Natural killer cell (primary cell): Measurements from ENCODE around the gene SPOCK1. TPM values are rescaled to one million over a fixed set of nuclear protein-coding genes. Genes with fewer than 3 reads are reported as not detected.

Experiments
- ATAC-seq, 3 donors: fragments of 150-1000 bp in 2 of 3; fragments of 200-7000 bp in 1 of 3; cut with Tn5 transposase; 1 replicate in 1 of 3; 2 replicates in 2 of 3; pipeline ENCODE4 v1.10.0; 2021; ENCODE audit warnings: mild to moderate bottlenecking in 2 of 3, moderate library complexity in 2 of 3
- DNase-seq, 2 donors: peaks; one replicate each; pipeline versions ENCODE4 v3.0.0 to v3.0.0-alpha.2; 2013 to 2021; ENCODE audit warnings: mixed read lengths in 1 of 2
- H3K27ac ChIP-seq: one replicate; pipeline ENCODE4 v1.5.1; 2013; ENCODE audit warnings: mild to moderate bottlenecking, low read length
- H3K27me3 ChIP-seq: one replicate; pipeline ENCODE4 v1.6.1; 2013; ENCODE audit warnings: low read length; ENCODE audit not compliant: control insufficient read depth, insufficient read depth
- H3K36me3 ChIP-seq: one replicate; pipeline ENCODE4 v1.6.1; 2013; ENCODE audit warnings: low read length; ENCODE audit not compliant: control insufficient read depth, insufficient read depth
- H3K4me1 ChIP-seq: one replicate; pipeline ENCODE4 v1.6.1; 2013; ENCODE audit warnings: low read length; ENCODE audit not compliant: control insufficient read depth, insufficient read depth
- H3K4me3 ChIP-seq: one replicate; pipeline ENCODE4 v1.5.1; 2013; ENCODE audit warnings: low read length
- H3K9me3 ChIP-seq: one replicate; pipeline ENCODE4 v1.6.1; 2013; ENCODE audit warnings: low read length; ENCODE audit not compliant: control insufficient read depth, insufficient read depth
- H3K27ac Mint-ChIP-seq, 2 donors: one replicate each; pipeline ENCODE4 v1.8.0; 2022; ENCODE audit warnings: mild to moderate bottlenecking in 2 of 2, mixed read lengths in 2 of 2, moderate library complexity in 1 of 2
- H3K27me3 Mint-ChIP-seq, 2 donors: one replicate each; pipeline ENCODE4 v1.8.0; 2022; ENCODE audit warnings: low read depth in 2 of 2, mixed read lengths in 2 of 2
- H3K36me3 Mint-ChIP-seq: one replicate; pipeline ENCODE4 v1.8.0; 2022; ENCODE audit warnings: mixed read lengths
- H3K4me1 Mint-ChIP-seq, 2 donors: one replicate each; pipeline ENCODE4 v1.8.0; 2022; ENCODE audit warnings: mixed read lengths in 2 of 2
- H3K4me3 Mint-ChIP-seq: one replicate; pipeline ENCODE4 v1.8.0; 2022; ENCODE audit warnings: mild to moderate bottlenecking, moderate library complexity, mixed read lengths
- H3K9me3 Mint-ChIP-seq, 2 donors: one replicate each; pipeline ENCODE4 v1.8.0; 2022; ENCODE audit warnings: mixed read lengths in 2 of 2
- WGBS: methylation state at CpG from one replicate; pipeline ENCODE4 v1.1.7; 2013; ENCODE audit warnings: missing lambda C conversion rate; ENCODE audit not compliant: insufficient coverage; 5-methylcytosine and 5-hydroxymethylcytosine counted together
- intact Hi-C: fragments of 100-400 bp; cut with micrococcal nuclease; formaldehyde crosslinking; loops from one replicate; pipeline ENCODE4 v1.14.2; 2022
- total RNA-seq, 4 donors: library from RNA; stranded (reverse); fragments of 120-200 nt in 1 of 4; gene quantifications; one replicate each; pipeline versions ENCODE4 v1.2.3 to v1.2.4, GENCODE V29; 2013 to 2022
- TF ChIP-seq, protein P1 (sequence below): fragments of 200-600 bp; IDR thresholded peaks from one replicate; pipeline ENCODE4 v1.8.0; 2022; ENCODE audit warnings: antibody characterized with exemption

SPOCK1 gene
- total RNA-seq, 3 donors from 2014 or later (not counting 1 experiment from before 2014, with no cell fraction given), result 0.09 to 1.6 (median 0.61) TPM

DNA sequence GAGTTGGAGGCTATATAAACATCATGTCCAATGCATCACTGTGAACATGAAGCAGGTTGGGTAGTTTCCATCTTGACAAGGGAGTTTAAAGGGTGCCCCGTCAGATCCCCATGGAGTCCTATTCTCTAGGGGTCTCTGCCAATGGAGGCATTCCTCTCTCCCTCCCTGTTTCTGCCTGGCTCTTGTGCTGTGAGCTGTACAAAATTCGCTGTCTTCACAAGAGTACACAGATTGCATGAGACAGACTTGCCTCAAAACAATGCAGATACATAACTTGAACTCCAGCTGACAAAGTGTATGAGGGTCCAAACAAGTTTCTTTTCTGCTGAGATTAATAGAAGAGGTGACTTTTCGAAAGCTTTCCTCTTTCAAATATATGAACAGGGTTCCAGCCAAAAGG lies 165.2 kb downstream of the SPOCK1 start:
- H3K27me3 Mint-ChIP-seq, result no peaks in the 10 kb centered on the region
- TF ChIP-seq, protein P1, sequence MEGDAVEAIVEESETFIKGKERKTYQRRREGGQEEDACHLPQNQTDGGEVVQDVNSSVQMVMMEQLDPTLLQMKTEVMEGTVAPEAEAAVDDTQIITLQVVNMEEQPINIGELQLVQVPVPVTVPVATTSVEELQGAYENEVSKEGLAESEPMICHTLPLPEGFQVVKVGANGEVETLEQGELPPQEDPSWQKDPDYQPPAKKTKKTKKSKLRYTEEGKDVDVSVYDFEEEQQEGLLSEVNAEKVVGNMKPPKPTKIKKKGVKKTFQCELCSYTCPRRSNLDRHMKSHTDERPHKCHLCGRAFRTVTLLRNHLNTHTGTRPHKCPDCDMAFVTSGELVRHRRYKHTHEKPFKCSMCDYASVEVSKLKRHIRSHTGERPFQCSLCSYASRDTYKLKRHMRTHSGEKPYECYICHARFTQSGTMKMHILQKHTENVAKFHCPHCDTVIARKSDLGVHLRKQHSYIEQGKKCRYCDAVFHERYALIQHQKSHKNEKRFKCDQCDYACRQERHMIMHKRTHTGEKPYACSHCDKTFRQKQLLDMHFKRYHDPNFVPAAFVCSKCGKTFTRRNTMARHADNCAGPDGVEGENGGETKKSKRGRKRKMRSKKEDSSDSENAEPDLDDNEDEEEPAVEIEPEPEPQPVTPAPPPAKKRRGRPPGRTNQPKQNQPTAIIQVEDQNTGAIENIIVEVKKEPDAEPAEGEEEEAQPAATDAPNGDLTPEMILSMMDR, result no peak
- 85% methylated on average over 2 of the region's 3 CpGs for WGBS
- DNase-seq, result no peak
- Histone ChIP-seq H3K9me3 (no peaks in the 10 kb centered on the region), H3K4me3 (no peak overlapping the region), H3K4me1 (no peaks in the 10 kb centered on the region), H3K27ac (no peak overlapping the region), H3K36me3 (no peaks in the 10 kb centered on the region), H3K27me3 (no peaks in the 10 kb centered on the region)
- ATAC-seq, result no peak
- no peaks in the 10 kb centered on the region for H3K4me1 Mint-ChIP-seq
- H3K36me3 Mint-ChIP-seq, result no peaks in the 10 kb centered on the region
- H3K9me3 Mint-ChIP-seq, result no peaks in the 10 kb centered on the region
- intact Hi-C loops, result no loop called here
- H3K4me3 Mint-ChIP-seq, result no peak overlapping the region
- H3K27ac Mint-ChIP-seq, result no peak overlapping the region

DNA sequence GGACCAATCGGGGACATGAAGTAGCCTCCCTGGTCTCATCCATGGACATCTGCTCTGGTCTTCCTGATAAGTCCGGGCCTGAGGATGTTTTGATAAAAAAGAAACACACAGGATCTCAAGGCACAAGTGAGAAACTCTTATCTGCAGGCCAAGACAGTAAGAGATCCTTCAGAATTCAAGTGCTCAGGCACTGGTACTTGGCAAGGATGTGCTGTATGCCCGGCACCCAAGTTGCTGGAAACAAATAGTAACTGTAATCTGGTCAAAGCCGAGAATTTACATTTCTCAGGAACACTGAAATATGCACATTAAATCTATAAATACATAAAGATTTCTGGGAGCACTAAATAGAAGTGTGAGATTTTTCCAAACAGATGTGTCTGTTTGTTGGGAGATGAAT lies 165.7 kb downstream of the SPOCK1 start:
- Histone ChIP-seq H3K4me1 (no peaks in the 10 kb centered on the region), H3K27ac (no peak overlapping the region), H3K9me3 (no peaks in the 10 kb centered on the region), H3K4me3 (no peak overlapping the region), H3K36me3 (no peaks in the 10 kb centered on the region), H3K27me3 (no peaks in the 10 kb centered on the region)
- Mint-ChIP-seq H3K4me1 (no peaks in the 10 kb centered on the region), H3K27ac (no peak overlapping the region), H3K27me3 (no peaks in the 10 kb centered on the region), H3K9me3 (no peaks in the 10 kb centered on the region), H3K4me3 (no peak overlapping the region), H3K36me3 (no peaks in the 10 kb centered on the region)
- intact Hi-C loops, result no loop called here
- DNase-seq, result no peak
- TF ChIP-seq, protein P1, result no peak
- WGBS, result 83% methylated on average over 3 of the region's 4 CpGs
- no peak for ATAC-seq

DNA sequence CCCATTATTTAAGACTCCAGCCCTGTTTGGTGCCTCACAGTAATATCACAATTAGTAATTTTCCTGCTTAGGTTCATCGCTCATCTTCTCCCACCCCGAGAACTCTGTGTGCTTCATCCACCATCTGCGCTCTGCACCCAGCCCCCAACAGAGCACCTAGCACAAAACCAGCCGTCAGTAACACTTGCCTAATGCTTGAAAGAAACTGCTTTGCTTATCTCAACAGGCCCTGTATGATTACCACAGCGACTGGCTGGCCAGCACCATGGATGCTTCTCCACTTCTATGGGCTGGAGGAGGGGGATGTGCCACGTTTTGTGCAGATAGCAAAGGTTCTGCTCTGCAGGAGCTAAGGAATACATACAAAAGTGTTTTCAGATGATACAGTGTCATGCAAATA lies 166.8 kb downstream of the SPOCK1 start:
- Histone ChIP-seq H3K9me3 (no peaks in the 10 kb centered on the region), H3K4me3 (no peak overlapping the region), H3K36me3 (no peaks in the 10 kb centered on the region), H3K27ac (no peak overlapping the region), H3K4me1 (no peaks in the 10 kb centered on the region), H3K27me3 (no peaks in the 10 kb centered on the region)
- Mint-ChIP-seq H3K36me3 (no peaks in the 10 kb centered on the region), H3K27me3 (no peaks in the 10 kb centered on the region), H3K27ac (no peak overlapping the region), H3K4me3 (no peak overlapping the region), H3K9me3 (no peaks in the 10 kb centered on the region), H3K4me1 (no peaks in the 10 kb centered on the region)
- no peak for DNase-seq
- TF ChIP-seq, protein P1, result no peak
- 73% methylated on average over 6 of the region's 6 CpGs for WGBS
- intact Hi-C loops, result no loop called here
- no peak for ATAC-seq

DNA sequence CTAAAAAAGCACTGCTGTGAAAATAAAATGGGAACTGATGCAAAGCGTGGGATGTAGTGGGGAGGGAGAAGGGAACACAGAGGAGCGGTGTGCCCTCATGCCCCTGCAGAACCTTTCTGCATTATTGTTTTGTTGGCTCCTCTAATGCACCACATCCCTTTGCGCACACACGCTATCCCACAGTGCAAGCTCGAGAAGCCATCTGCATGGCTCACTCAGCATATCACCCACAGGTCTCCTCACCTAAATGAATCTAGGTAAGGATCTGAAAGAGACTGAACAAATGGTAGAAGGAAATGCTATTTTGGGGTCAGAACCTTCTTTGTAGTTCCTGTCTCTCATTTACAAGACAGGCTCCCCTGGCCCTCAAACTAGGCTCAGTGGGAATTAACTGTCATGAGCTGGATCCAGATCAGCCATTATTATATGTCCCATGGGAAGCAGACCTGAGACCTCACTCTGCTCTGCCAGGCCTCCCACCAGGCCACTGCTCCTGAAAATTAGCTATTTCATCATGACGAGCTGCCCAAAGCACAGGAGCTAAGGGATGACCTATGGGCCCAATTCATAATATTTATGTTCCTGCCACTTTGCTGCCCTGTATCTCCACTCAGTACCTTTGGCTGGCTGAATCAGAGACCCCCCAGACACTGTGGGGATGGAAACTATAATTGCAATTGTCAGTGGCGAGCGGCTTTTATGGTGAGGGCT lies 169.4 kb downstream of the SPOCK1 start:
- H3K27me3 Mint-ChIP-seq, result no peaks in the 10 kb centered on the region
- DNase-seq (no peak), ATAC-seq (no peak)
- H3K27me3 ChIP-seq, result no peaks in the 10 kb centered on the region
- H3K9me3 ChIP-seq, result no peaks in the 10 kb centered on the region
- H3K36me3 ChIP-seq, result no peaks in the 10 kb centered on the region
- 92% methylated on average over 8 of the region's 8 CpGs for WGBS
- no peaks in the 10 kb centered on the region for H3K36me3 Mint-ChIP-seq
- no peak overlapping the region for H3K4me3 ChIP-seq
- no peak overlapping the region for H3K27ac Mint-ChIP-seq
- H3K4me1 ChIP-seq, result no peaks in the 10 kb centered on the region
- H3K4me3 Mint-ChIP-seq, result no peak overlapping the region
- no peak overlapping the region for H3K27ac ChIP-seq
- H3K9me3 Mint-ChIP-seq, result no peaks in the 10 kb centered on the region
- intact Hi-C loops, result loop anchor here (10.0 kb wide), 2 partner anchors 165 to 805 kb away; partner anchors contain the start of genes NME5 and SPOCK1
- H3K4me1 Mint-ChIP-seq, result no peaks in the 10 kb centered on the region
- TF ChIP-seq, protein P1, result no peak
